VCaP (cell line): ENCODE data around the gene LAP3.

Experiments
- H3K27ac ChIP-seq: fragments of 450-650 bp; 2 replicates; pipeline ENCODE4 v1.5.1; 2017
- CTCF ChIP-seq: fragments of 450-650 bp; conservative IDR thresholded peaks from 2 replicates; pipeline ENCODE4 v1.5.1; 2017; ENCODE audit warnings: mild to moderate bottlenecking, moderate library complexity

Gene LAP3

GRCh38 chr4:17642398-17642783 is 65.4 kb downstream of the LAP3 start:
- no peak for TF ChIP-seq CTCF
- no peak overlapping the region for H3K27ac ChIP-seq

- no peak for TF ChIP-seq CTCF
- no peak overlapping the region for H3K27ac ChIP-seq
These were observed 69.7 kb downstream of the LAP3 start for GRCh38 chr4:17646693-17647092.

GRCh38 chr4:17647176-17647806 is 70.3 kb downstream of the LAP3 start:
- no peak for TF ChIP-seq CTCF
- no peak overlapping the region for H3K27ac ChIP-seq

- no peak; the same call in 1 of the 2 replicates for TF ChIP-seq CTCF
- no peak overlapping the region for H3K27ac ChIP-seq
These were observed 70.9 kb downstream of the LAP3 start for GRCh38 chr4:17647927-17648326.

GRCh38 chr4:17650406-17650805 is 73.4 kb downstream of the LAP3 start:
- TF ChIP-seq CTCF: no peak

GRCh38 chr4:17654701-17655100 is 77.7 kb downstream of the LAP3 start:
- TF ChIP-seq CTCF: no peak
- H3K27ac ChIP-seq: no peak overlapping the region

More at GRCh38 chr4:17650406-17650805, 73.4 kb downstream of the LAP3 start:
- H3K27ac ChIP-seq: no peak overlapping the region

- TF ChIP-seq CTCF: no peak
- no peak overlapping the region for H3K27ac ChIP-seq
These were observed 80.1 kb downstream of the LAP3 start for GRCh38 chr4:17657090-17657489.
